B cell (primary cell): ENCODE data around the gene RPTOR.

Source experiments
- EZH2 ChIP-seq: IDR thresholded peaks from 2 replicates; pipeline ENCODE4 v1.6.1; 2012; ENCODE audit warnings: borderline replicate concordance, low read depth, mild to moderate bottlenecking, moderate library complexity, low read length; ENCODE audit not compliant: insufficient read depth, poor library complexity, severe bottlenecking
- TF ChIP-seq, protein P1 (sequence below): fragments of 200-600 bp; IDR thresholded peaks from one replicate; pipeline ENCODE4 v1.8.0; 2022; ENCODE audit warnings: antibody characterized with exemption, mild to moderate bottlenecking

DNA sequence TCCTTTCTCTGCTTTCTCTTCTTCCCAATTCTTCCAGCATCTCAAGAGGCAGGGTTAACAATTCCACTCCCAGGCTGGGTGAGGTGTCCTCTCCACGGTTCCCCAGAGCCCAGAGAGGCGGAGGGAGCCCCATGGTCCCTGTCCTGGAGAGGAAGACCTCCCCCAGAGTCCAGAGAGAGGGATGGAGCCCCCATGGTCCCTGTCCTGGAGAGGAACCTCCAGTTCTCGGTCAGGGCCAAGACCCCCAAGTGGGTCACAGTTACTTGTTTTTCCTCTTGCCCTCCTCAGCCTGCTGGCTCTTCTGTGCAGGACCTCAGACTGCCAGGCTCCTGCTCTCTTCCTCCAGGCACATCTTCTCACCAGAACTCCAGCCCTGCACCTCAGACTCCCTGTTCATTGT, 135.2 kb downstream of the RPTOR start:
- TF ChIP-seq, protein P1, sequence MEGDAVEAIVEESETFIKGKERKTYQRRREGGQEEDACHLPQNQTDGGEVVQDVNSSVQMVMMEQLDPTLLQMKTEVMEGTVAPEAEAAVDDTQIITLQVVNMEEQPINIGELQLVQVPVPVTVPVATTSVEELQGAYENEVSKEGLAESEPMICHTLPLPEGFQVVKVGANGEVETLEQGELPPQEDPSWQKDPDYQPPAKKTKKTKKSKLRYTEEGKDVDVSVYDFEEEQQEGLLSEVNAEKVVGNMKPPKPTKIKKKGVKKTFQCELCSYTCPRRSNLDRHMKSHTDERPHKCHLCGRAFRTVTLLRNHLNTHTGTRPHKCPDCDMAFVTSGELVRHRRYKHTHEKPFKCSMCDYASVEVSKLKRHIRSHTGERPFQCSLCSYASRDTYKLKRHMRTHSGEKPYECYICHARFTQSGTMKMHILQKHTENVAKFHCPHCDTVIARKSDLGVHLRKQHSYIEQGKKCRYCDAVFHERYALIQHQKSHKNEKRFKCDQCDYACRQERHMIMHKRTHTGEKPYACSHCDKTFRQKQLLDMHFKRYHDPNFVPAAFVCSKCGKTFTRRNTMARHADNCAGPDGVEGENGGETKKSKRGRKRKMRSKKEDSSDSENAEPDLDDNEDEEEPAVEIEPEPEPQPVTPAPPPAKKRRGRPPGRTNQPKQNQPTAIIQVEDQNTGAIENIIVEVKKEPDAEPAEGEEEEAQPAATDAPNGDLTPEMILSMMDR, result no peak
- no peak for TF ChIP-seq EZH2
